Ishikawa (cell line): Measurements from ENCODE around the gene SS18L1.

ENCODE experiments used
- CEBPB ChIP-seq: IDR thresholded peaks from 2 replicates; pipeline ENCODE4 v1.6.1; 2012
- CREB1 ChIP-seq: IDR thresholded peaks from 2 replicates; pipeline ENCODE4 v1.6.1; 2012; ENCODE audit warnings: low read depth
- EGR1 ChIP-seq: IDR thresholded peaks from 2 replicates; pipeline ENCODE4 v1.6.1; 2012
- EP300 ChIP-seq: IDR thresholded peaks from 2 replicates; pipeline ENCODE4 v1.6.1; 2012; ENCODE audit warnings: borderline replicate concordance
- FOXM1 ChIP-seq: IDR thresholded peaks from 2 replicates; pipeline ENCODE4 v1.6.1; 2012; ENCODE audit warnings: low read depth, borderline replicate concordance
- MAX ChIP-seq: IDR thresholded peaks from 2 replicates; pipeline ENCODE4 v1.6.1; 2012
- NFIC ChIP-seq: IDR thresholded peaks from 2 replicates; pipeline ENCODE4 v1.6.1; 2012
- RAD21 ChIP-seq: IDR thresholded peaks from 2 replicates; pipeline ENCODE4 v1.6.1; 2012; ENCODE audit warnings: low read depth
- REST ChIP-seq: IDR thresholded peaks from 2 replicates; pipeline ENCODE4 v1.6.1; 2012; ENCODE audit warnings: low read depth, mild to moderate bottlenecking
- TAF1 ChIP-seq: IDR thresholded peaks from 2 replicates; pipeline ENCODE4 v1.6.1; 2012; ENCODE audit warnings: low read depth, mild to moderate bottlenecking
- TCF12 ChIP-seq: IDR thresholded peaks from 2 replicates; pipeline ENCODE4 v1.6.1; 2012; ENCODE audit warnings: low read depth
- TEAD4 ChIP-seq: IDR thresholded peaks from 2 replicates; pipeline ENCODE4 v1.6.1; 2012
- USF1 ChIP-seq: IDR thresholded peaks from 2 replicates; pipeline ENCODE4 v1.6.1; 2012
- YY1 ChIP-seq: IDR thresholded peaks from 2 replicates; pipeline ENCODE4 v1.6.1; 2012; ENCODE audit warnings: low read depth
- ZBTB7A ChIP-seq: IDR thresholded peaks from 2 replicates; pipeline ENCODE4 v1.6.1; 2012; ENCODE audit warnings: low read depth

The SS18L1 gene

GRCh38 chr20:62195736-62196135, 52.2 kb downstream of the SS18L1 start:
- no peak for TF ChIP-seq USF1
- no peak for TF ChIP-seq CREB1
- no peak for TF ChIP-seq MAX
- TF ChIP-seq RAD21: no peak
- no peak for TF ChIP-seq TCF12
- TF ChIP-seq YY1: no peak
- no peak for TF ChIP-seq NFIC
- TF ChIP-seq FOXM1: no peak
- no peak for TF ChIP-seq TAF1
- TF ChIP-seq CEBPB: no peak
- TF ChIP-seq REST: no peak
- TF ChIP-seq EGR1: no peak
- TF ChIP-seq TEAD4: no peak
- no peak for TF ChIP-seq ZBTB7A
- TF ChIP-seq EP300: no peak

- TF ChIP-seq CEBPB: no peak
- no peak for TF ChIP-seq TAF1
- TF ChIP-seq TEAD4: no peak
- no peak for TF ChIP-seq RAD21
- TF ChIP-seq USF1: no peak
- TF ChIP-seq YY1: no peak
- no peak for TF ChIP-seq ZBTB7A
- no peak for TF ChIP-seq EGR1
- TF ChIP-seq EP300: no peak
Measured at GRCh38 chr20:62196286-62196685, 52.7 kb downstream of the SS18L1 start.

GRCh38 chr20:62197311-62197710, 53.7 kb downstream of the SS18L1 start:
- TF ChIP-seq REST (no peak), YY1 (no peak), NFIC (no peak), CEBPB (no peak), USF1 (no peak), TCF12 (no peak), EP300 (no peak), CREB1 (no peak), RAD21 (no peak), TEAD4 (no peak), FOXM1 (no peak), ZBTB7A (no peak), TAF1 (no peak), EGR1 (no peak), MAX (no peak)

GRCh38 chr20:62197801-62198200, 54.2 kb downstream of the SS18L1 start:
- TF ChIP-seq CEBPB: no peak
- TF ChIP-seq USF1: no peak
- TF ChIP-seq TCF12: no peak
- TF ChIP-seq RAD21: no peak
- TF ChIP-seq NFIC: no peak
- TF ChIP-seq TAF1: no peak
- no peak for TF ChIP-seq FOXM1
- TF ChIP-seq MAX: no peak
- no peak for TF ChIP-seq EP300
- TF ChIP-seq REST: no peak
- no peak for TF ChIP-seq ZBTB7A
- TF ChIP-seq EGR1: no peak
- TF ChIP-seq CREB1: no peak
- no peak for TF ChIP-seq TEAD4
- no peak for TF ChIP-seq YY1
